ENCODE results near the gene RLN1.

Gene RLN1

DNA sequence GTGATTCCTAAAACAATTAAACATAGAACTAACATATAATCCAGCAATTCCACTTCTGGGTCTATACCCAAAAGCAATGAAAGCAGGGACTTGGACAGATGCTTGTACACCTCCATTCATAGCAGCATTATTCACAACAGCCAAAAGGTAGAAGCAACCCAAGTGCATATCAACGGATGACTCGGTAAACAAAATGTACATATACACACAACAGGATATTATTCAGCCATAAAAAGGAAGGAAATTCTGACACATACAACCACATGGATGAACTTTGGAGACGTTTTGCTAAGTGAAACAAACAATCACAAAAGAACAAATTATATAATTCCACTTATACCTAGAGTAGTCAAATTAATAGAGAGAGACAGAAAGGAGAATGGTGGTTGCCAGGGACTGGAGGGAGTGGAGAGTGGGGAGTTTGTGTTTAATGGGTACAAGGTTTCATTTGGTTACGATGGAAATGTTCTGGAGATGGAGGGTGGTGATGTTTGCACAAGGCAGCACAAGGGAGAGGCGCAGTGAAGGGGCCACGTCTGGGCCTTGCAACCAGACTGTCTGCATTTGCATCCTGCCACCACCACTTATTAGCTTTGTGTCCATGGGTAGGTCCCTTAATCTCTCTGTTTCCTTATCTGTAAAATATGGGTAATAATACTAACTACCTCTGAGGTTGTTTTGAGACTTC, 36.3 kb upstream of the RLN1 start:
- Histone ChIP-seq H3K4me3 (ENCODE audit: low read depth, low read length) (no peak overlapping the region), H3K36me3 (replicated peaks) (no peaks in the 10 kb centered on the region), H3K27me3 (replicated peaks) (no peaks in the 10 kb centered on the region), H3K27ac (no peak overlapping the region)
- in situ Hi-C loops (cut with HindIII; ENCODE audit: low pct_ligation_motif_present, low sequenced_read_pairs), result no loop called here
- no peak for DNase-seq
- TF ChIP-seq, protein P1, sequence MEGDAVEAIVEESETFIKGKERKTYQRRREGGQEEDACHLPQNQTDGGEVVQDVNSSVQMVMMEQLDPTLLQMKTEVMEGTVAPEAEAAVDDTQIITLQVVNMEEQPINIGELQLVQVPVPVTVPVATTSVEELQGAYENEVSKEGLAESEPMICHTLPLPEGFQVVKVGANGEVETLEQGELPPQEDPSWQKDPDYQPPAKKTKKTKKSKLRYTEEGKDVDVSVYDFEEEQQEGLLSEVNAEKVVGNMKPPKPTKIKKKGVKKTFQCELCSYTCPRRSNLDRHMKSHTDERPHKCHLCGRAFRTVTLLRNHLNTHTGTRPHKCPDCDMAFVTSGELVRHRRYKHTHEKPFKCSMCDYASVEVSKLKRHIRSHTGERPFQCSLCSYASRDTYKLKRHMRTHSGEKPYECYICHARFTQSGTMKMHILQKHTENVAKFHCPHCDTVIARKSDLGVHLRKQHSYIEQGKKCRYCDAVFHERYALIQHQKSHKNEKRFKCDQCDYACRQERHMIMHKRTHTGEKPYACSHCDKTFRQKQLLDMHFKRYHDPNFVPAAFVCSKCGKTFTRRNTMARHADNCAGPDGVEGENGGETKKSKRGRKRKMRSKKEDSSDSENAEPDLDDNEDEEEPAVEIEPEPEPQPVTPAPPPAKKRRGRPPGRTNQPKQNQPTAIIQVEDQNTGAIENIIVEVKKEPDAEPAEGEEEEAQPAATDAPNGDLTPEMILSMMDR (IDR thresholded peaks at IDR 0.05; ENCODE audit: low read depth, low read length, missing control alignments), result no peak

DNA sequence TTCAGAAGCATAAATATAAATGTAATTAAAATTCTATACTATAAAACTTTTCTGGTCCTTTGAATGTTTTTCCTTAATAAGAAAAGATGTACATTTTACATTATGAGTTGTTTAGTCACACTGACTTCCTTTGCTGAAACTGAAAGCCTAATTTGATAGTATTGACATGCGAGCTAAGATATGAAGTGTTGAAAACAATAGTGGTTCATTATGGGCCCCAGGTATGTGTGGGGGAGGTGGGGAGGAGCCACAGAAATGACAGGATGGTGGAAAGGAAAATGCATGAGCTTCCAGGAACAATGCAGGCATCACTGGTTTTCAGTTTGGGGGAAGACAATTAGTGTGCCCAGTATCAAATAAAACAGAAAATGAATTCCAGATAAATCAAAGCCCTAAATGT, 35.4 kb upstream of the RLN1 start:
- in situ Hi-C loops (cut with HindIII; ENCODE audit: low pct_ligation_motif_present, low sequenced_read_pairs), result no loop called here
- TF ChIP-seq, protein P1 (IDR thresholded peaks at IDR 0.05; ENCODE audit: low read depth, low read length, missing control alignments), result no peak
- Histone ChIP-seq H3K27ac (no peak overlapping the region), H3K36me3 (replicated peaks) (no peaks in the 10 kb centered on the region), H3K4me3 (ENCODE audit: low read depth, low read length) (no peak overlapping the region), H3K27me3 (replicated peaks) (no peaks in the 10 kb centered on the region)
- no peak for DNase-seq

DNA sequence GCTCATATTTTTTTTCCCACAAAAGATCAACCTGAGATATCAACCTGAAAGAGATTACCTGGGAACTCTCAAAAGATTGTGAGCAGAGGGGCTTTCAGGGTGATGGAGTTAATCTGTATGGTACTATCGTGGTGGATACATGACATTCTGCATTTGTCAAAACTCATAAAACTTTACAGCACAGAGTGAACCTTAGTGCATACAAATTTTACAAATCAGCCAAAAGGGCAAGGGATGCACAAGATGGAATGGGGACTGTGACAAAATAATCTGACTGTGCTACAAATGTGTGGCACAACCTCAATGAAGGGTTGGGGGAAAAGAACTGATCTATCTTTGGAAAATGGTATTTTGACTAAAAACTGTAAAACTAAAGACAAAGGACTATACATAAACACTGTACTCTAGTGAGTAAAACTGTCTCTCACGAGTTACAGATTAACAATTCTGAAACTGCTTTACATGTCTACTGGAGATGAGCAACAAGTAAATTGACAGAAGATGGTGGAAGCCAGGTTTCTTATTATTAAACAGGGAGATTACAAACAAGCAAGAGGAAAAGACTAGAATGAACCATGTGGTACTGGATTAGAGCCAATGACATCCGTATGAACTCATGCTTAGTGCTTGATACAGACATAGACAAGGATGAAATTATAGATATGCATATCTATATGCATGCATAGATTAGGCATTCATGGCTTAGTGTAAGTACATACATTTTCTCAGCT, 24.8 kb upstream of the RLN1 start:
- TF ChIP-seq, protein P1 (IDR thresholded peaks at IDR 0.05; ENCODE audit: low read depth, low read length, missing control alignments), result no peak
- no peak for DNase-seq
- in situ Hi-C loops (cut with HindIII; ENCODE audit: low pct_ligation_motif_present, low sequenced_read_pairs), result no loop called here
- no peaks in the 10 kb centered on the region for H3K36me3 ChIP-seq (replicated peaks)
- no peak overlapping the region for H3K4me3 ChIP-seq (ENCODE audit: low read depth, low read length)
- H3K27me3 ChIP-seq (replicated peaks), result no peaks in the 10 kb centered on the region
- H3K27ac ChIP-seq, result no peak overlapping the region

DNA sequence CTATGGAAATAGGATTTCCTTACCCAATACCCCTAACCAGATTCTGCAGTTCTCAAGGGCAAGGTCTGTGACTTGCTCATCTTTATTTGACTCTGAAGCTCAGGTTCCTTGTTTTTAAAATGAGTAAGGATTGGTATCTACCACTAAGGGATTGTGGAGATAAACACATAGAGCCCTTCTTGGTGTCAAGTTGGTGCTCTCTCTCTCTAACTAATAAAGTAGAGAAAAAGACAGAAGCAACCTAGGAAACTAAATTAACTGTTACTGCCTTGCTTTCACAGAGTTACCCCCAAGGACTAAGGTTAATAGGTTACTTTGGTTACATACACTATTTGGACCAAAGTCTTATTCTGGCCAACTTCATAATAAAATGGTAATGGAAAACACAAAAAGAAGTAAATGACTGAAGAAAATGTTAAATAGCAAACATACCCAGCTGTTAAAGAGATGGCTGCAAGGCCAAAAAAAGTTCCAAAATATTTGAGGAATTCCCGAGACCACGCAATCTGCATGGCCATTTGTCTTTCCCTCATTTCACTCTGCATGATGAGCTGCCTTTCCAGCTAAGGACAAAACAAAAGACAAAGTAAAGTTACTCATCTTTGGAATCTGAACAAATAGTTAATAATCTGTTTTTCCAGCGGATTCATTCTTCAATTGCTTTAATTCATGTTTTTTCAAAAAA, 21.8 kb upstream of the RLN1 start:
- Histone ChIP-seq H3K36me3 (replicated peaks) (no peaks in the 10 kb centered on the region), H3K27me3 (replicated peaks) (no peaks in the 10 kb centered on the region), H3K27ac (no peak overlapping the region), H3K4me3 (ENCODE audit: low read depth, low read length) (no peak overlapping the region)
- no peak for DNase-seq
- in situ Hi-C loops (cut with HindIII; ENCODE audit: low pct_ligation_motif_present, low sequenced_read_pairs), result no loop called here
- TF ChIP-seq, protein P1 (IDR thresholded peaks at IDR 0.05; ENCODE audit: low read depth, low read length, missing control alignments), result no peak

DNA sequence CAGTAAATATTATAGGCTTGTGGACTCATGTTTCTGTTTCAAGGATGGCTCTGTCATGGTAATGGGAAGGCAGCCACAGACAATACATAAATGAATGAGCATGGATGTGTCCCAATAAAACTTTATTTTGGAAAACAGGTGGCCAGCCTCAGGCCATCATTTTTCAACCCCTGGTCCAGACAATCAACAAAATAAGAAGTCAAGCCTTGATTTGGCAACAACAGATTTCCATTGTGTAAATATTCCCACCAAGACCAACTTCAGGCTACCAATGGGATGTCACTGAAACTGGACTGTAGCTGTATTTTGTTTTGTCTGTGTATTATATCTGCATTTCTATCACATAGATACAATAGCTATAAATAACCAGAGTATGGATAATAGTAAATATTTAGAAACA, 20.7 kb upstream of the RLN1 start:
- H3K27ac ChIP-seq, result no peak overlapping the region
- H3K36me3 ChIP-seq (replicated peaks), result no peaks in the 10 kb centered on the region
- DNase-seq, result no peak
- TF ChIP-seq, protein P1 (IDR thresholded peaks at IDR 0.05; ENCODE audit: low read depth, low read length, missing control alignments), result no peak
- H3K4me3 ChIP-seq (ENCODE audit: low read depth, low read length), result no peak overlapping the region
- H3K27me3 ChIP-seq (replicated peaks), result no peaks in the 10 kb centered on the region
- in situ Hi-C loops (cut with HindIII; ENCODE audit: low pct_ligation_motif_present, low sequenced_read_pairs), result no loop called here

All from brain microvascular endothelial cell (primary cell).